Common myeloid progenitor, CD34-positive (primary cell): ENCODE results near the gene YAP1.
A peak's percentile ranks its signal among the peaks of the same experiment; 100 is the strongest.

Experiments
- CTCF ChIA-PET: fragments of 350-600 bp; sonication (Branson Sonifier 250); formaldehyde crosslinking; loops from one replicate; lab custom pipeline; 2021; ENCODE audit warnings: antibody characterized with exemption; lab: Charles Lee
- POLR2A ChIA-PET: fragments of 350-600 bp; sonication (Branson Sonifier 250); formaldehyde crosslinking; loops from one replicate; lab custom pipeline; 2021; ENCODE audit warnings: antibody characterized with exemption; lab: Charles Lee
- DNase-seq, 3 donors: peaks; one replicate each; pipeline versions ENCODE4 v3.0.0 to v3.0.0-alpha.2; 2013
- H3K27ac ChIP-seq, 2 experiments: 1 replicate in 1 of 2; 2 replicates in 1 of 2; pipeline ENCODE4 v1.7.0; 2013; ENCODE audit warnings: inconsistent platforms in 2 of 2, low read length in 2 of 2, mild to moderate bottlenecking in 2 of 2, low read depth in 1 of 2, moderate library complexity in 1 of 2; ENCODE audit not compliant: severe bottlenecking in 2 of 2, insufficient read depth in 1 of 2, poor library complexity in 1 of 2
- H3K27me3 ChIP-seq, 5 experiments: replicated peaks in 2 of 5; 1 replicate in 3 of 5; 2 replicates in 2 of 5; pipeline versions ENCODE4 v1.6.1 to v1.7.0; 2013; ENCODE audit warnings: low read length in 4 of 5, mild to moderate bottlenecking in 2 of 5, moderate library complexity in 2 of 5, inconsistent platforms in 1 of 5; ENCODE audit not compliant: insufficient read depth in 5 of 5, control insufficient read depth in 4 of 5
- H3K36me3 ChIP-seq, 4 experiments: 1 replicate in 2 of 4; 2 replicates in 2 of 4; pipeline versions ENCODE4 v1.6.1 to v1.7.0; 2013; ENCODE audit warnings: low read length in 3 of 4, control low read depth in 1 of 4, mild to moderate bottlenecking in 1 of 4; ENCODE audit not compliant: control insufficient read depth in 4 of 4, insufficient read depth in 4 of 4
- H3K4me1 ChIP-seq, 4 experiments: 1 replicate in 3 of 4; 2 replicates in 1 of 4; pipeline versions ENCODE4 v1.6.1 to v1.7.1; 2013; ENCODE audit warnings: low read length in 3 of 4, mild to moderate bottlenecking in 3 of 4, control low read depth in 1 of 4, inconsistent platforms in 1 of 4, moderate library complexity in 1 of 4; ENCODE audit not compliant: control insufficient read depth in 4 of 4, insufficient read depth in 4 of 4; ENCODE audit errors: control extremely low read depth in 1 of 4
- H3K4me3 ChIP-seq, 7 experiments: 1 replicate in 4 of 7; 2 replicates in 3 of 7; pipeline versions ENCODE4 v1.5.1 to v1.7.0; 2013; ENCODE audit warnings: mild to moderate bottlenecking in 7 of 7, low read length in 6 of 7, moderate library complexity in 6 of 7, inconsistent platforms in 2 of 7, low read depth in 2 of 7, control low read depth in 1 of 7; ENCODE audit not compliant: insufficient read depth in 4 of 7, control insufficient read depth in 1 of 7; ENCODE audit errors: extremely low read depth in 1 of 7
- H3K9me3 ChIP-seq, 5 experiments: 1 replicate in 4 of 5; 2 replicates in 1 of 5; pipeline versions ENCODE4 v1.6.1 to v1.7.1; 2013; ENCODE audit warnings: low read length in 4 of 5, mild to moderate bottlenecking in 2 of 5, inconsistent platforms in 1 of 5, low read depth in 1 of 5, moderate library complexity in 1 of 5; ENCODE audit not compliant: control insufficient read depth in 4 of 5, insufficient read depth in 2 of 5; ENCODE audit errors: control extremely low read depth in 1 of 5
- WGBS: methylation state at CpG from one replicate; pipeline ENCODE4 v1.1.5; 2013; ENCODE audit not compliant: insufficient coverage; 5-methylcytosine and 5-hydroxymethylcytosine counted together

The YAP1 gene

GRCh38 chr11:102268985-102269470, 158.8 kb downstream of the YAP1 start:
- POLR2A ChIA-PET: no interaction called here
- Histone ChIP-seq H3K4me1 (peaks cover 5 to 15% (median 9%) of the 10 kb centered on the region in 4 experiments), H3K36me3 (no peaks in the 10 kb centered on the region), H3K27me3 (peaks cover 3 to 53% (median 22%) of the 10 kb centered on the region in 5 experiments), H3K27ac (no peak overlapping the region), H3K4me3 (peak overlapping the region in 5 of 7 experiments; percentile 27 to 71 (median 48)), H3K9me3 (no peaks in the 10 kb centered on the region)
- 24% methylated on average over 2 of the region's 6 CpGs for WGBS
- DNase-seq: no peak
- CTCF ChIA-PET: interaction anchor here (0.6 to 1.8 kb wide), 10 partner anchors 10 to 345 kb away, joined by 3 to 6 read pairs (median 4); no protein-coding TSS in a partner anchor

GRCh38 chr11:102269927-102270326, 159.7 kb downstream of the YAP1 start:
- Histone ChIP-seq H3K36me3 (no peaks in the 10 kb centered on the region), H3K9me3 (peaks cover 0 to 6% (median 0%) of the 10 kb centered on the region in 5 experiments), H3K4me3 (no peak overlapping the region), H3K27me3 (peaks cover 3 to 56% (median 21%) of the 10 kb centered on the region in 5 experiments), H3K27ac (no peak overlapping the region), H3K4me1 (peaks cover 5 to 15% (median 9%) of the 10 kb centered on the region in 4 experiments)
- WGBS: 100% methylated on average over 1 of the region's 2 CpGs
- peak in 1 of 3 donors; percentile 23 for DNase-seq
- POLR2A ChIA-PET: no interaction called here
- CTCF ChIA-PET: interaction anchor here (0.6 to 1.8 kb wide), 5 partner anchors 9 to 95 kb away, joined by 3 to 6 read pairs (median 3); no protein-coding TSS in a partner anchor

GRCh38 chr11:102272047-102272824, 162.0 kb downstream of the YAP1 start:
- no peak overlapping the region for H3K4me3 ChIP-seq
- peaks cover 0 to 6% (median 0%) of the 10 kb centered on the region in 5 experiments for H3K9me3 ChIP-seq
- 94% methylated on average over 10 of the region's 10 CpGs for WGBS
- DNase-seq: no peak
- ChIA-PET CTCF (interaction anchor here (1.3 kb wide), 1 partner anchor 339 kb away, joined by 3 read pairs; no protein-coding TSS in a partner anchor), POLR2A (no interaction called here)
- no peaks in the 10 kb centered on the region for H3K36me3 ChIP-seq
- no peak overlapping the region for H3K27ac ChIP-seq
- H3K27me3 ChIP-seq: peaks cover 3 to 65% (median 21%) of the 10 kb centered on the region in 5 experiments
- H3K4me1 ChIP-seq: peaks cover 5 to 15% (median 9%) of the 10 kb centered on the region in 4 experiments

GRCh38 chr11:102274628-102275027, 164.4 kb downstream of the YAP1 start:
- Histone ChIP-seq H3K9me3 (peaks cover 0 to 6% (median 0%) of the 10 kb centered on the region in 5 experiments), H3K36me3 (no peaks in the 10 kb centered on the region), H3K27ac (no peak overlapping the region), H3K4me1 (peaks cover 0 to 3% (median 0%) of the 10 kb centered on the region in 4 experiments), H3K4me3 (no peak overlapping the region), H3K27me3 (peaks cover 2 to 47% (median 12%) of the 10 kb centered on the region in 5 experiments)
- WGBS: 100% methylated on average over 2 of the region's 3 CpGs
- no peak for DNase-seq
- POLR2A ChIA-PET: no interaction called here
- CTCF ChIA-PET: interaction anchor here (1.5 to 1.6 kb wide), 2 partner anchors 13 to 19 kb away, joined by 4 to 5 read pairs; no protein-coding TSS in a partner anchor

- no peaks in the 10 kb centered on the region for H3K36me3 ChIP-seq
- H3K27me3 ChIP-seq: peaks cover 2 to 37% (median 5%) of the 10 kb centered on the region in 5 experiments
- WGBS: 73% methylated on average over 4 of the region's 4 CpGs
- DNase-seq: no peak
- peaks cover 0 to 6% (median 1%) of the 10 kb centered on the region in 4 experiments for H3K4me1 ChIP-seq
- H3K27ac ChIP-seq: no peak overlapping the region
- H3K9me3 ChIP-seq: peaks cover 0 to 6% (median 0%) of the 10 kb centered on the region in 5 experiments
- H3K4me3 ChIP-seq: no peak overlapping the region
- ChIA-PET CTCF (interaction anchor here (0.6 kb wide), 1 partner anchor 65 kb away, joined by 3 read pairs; no protein-coding TSS in a partner anchor), POLR2A (no interaction called here)
Observed at GRCh38 chr11:102276362-102276761, 166.1 kb downstream of the YAP1 start.

- no peak for DNase-seq
- no peak overlapping the region for H3K27ac ChIP-seq
- peaks cover 0 to 6% (median 1%) of the 10 kb centered on the region in 4 experiments for H3K4me1 ChIP-seq
- WGBS: 69% methylated on average over 3 of the region's 3 CpGs
- H3K36me3 ChIP-seq: no peaks in the 10 kb centered on the region
- ChIA-PET CTCF (interaction anchor here (0.6 kb wide), 1 partner anchor 65 kb away, joined by 3 read pairs; no protein-coding TSS in a partner anchor), POLR2A (no interaction called here)
- no peak overlapping the region for H3K4me3 ChIP-seq
- peaks cover 0 to 6% (median 0%) of the 10 kb centered on the region in 5 experiments for H3K9me3 ChIP-seq
- peaks cover 2 to 32% (median 5%) of the 10 kb centered on the region in 5 experiments for H3K27me3 ChIP-seq
Observed at GRCh38 chr11:102276783-102277182, 166.5 kb downstream of the YAP1 start.
